ENCODE results near the gene FMO2. TPM values are rescaled to one million over a fixed set of nuclear protein-coding genes. Genes with fewer than 3 reads are reported as not detected.

The FMO2 gene
- total and polyA plus RNA-seq, 2 of the 8 experiments (the other 6 are each of a cell fraction or from before 2014, with no cell fraction given), result not detected

DNA sequence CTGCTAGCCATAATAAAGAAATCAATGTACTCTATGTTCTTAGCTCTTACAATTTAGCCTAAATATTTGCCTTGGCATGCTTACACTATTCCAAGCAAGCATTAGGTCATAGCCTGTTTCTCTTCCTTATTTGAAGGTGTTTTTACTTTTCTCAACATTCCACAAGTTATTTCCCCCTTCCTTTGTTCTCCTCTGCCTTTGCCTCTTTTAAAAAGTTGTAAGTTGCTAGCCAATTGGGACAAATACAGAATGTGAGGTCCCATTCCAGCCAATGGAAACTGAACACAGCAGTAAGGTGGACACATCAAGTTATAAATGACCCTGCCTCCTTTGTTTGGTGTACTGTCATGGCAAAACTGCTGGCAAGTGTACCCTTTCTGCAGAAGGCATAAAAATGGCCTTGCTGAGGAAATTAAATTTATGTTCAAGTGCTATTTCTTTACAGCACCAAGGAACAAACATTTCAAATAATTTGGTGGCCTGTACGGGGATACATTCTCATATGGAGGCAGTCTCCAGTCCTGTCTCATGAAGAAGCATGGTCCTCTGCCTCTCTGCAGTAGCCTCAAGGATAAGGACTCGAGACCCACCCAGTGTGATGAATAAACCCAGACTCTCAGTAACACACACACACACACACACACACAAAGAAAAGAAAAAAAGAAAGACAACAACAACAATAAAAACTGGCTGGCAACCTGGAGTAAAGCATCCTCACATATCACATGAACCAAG is 34.4 kb downstream of the FMO2 start (continued):
- TF ChIP-seq RNF2 (IDR thresholded peaks at IDR 0.05; ENCODE audit: borderline replicate concordance, low read depth, low read length, missing control alignments, poor library complexity, severe bottlenecking), result no peak
- TF ChIP-seq EP300 (IDR thresholded peaks at IDR 0.05; ENCODE audit: borderline replicate concordance in 1 of 2, low read depth in 2 of 2, low read length in 2 of 2), result no peak

Data from H1 (cell line).